Measurements from ENCODE around the gene FNBP1.

GRCh38 chr9:129949821-129950220 lies 93.2 kb downstream of the FNBP1 start:
- TF ChIP-seq ZBTB34 (CRISPR knock-in tag; IDR thresholded peaks at IDR 0.05) (no peak), E2F1 (CRISPR knock-in tag; IDR thresholded peaks at IDR 0.05) (no peak), KDM5B (CRISPR knock-in tag; IDR thresholded peaks at IDR 0.05; ENCODE audit: borderline replicate concordance) (no peak), POLR2A (IDR thresholded peaks at IDR 0.05; ENCODE audit: insufficient read depth in 1 of 2, low read depth in 2 of 2, low read length in 2 of 2) (no peak), MEIS2 (CRISPR knock-in tag; IDR thresholded peaks at IDR 0.05) (no peak), FOXJ3 (CRISPR knock-in tag; IDR thresholded peaks at IDR 0.05; ENCODE audit: borderline replicate concordance) (no peak), HOXA3 (CRISPR knock-in tag; IDR thresholded peaks at IDR 0.05) (no peak), MAX (IDR thresholded peaks at IDR 0.05) (no peak), EZH2 (conservative IDR thresholded peaks at IDR 0.05; ENCODE audit: low read depth, low read length) (no peak), RAD21 (CRISPR knock-in tag; IDR thresholded peaks at IDR 0.05) (no peak)
- TF ChIP-seq, protein P1, sequence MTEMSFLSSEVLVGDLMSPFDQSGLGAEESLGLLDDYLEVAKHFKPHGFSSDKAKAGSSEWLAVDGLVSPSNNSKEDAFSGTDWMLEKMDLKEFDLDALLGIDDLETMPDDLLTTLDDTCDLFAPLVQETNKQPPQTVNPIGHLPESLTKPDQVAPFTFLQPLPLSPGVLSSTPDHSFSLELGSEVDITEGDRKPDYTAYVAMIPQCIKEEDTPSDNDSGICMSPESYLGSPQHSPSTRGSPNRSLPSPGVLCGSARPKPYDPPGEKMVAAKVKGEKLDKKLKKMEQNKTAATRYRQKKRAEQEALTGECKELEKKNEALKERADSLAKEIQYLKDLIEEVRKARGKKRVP (CRISPR knock-in tag; IDR thresholded peaks at IDR 0.05): no peak
